Ovary (tissue), 9 donors: ENCODE measurements around the gene CTNNA3. TPM values are rescaled to one million over a fixed set of nuclear protein-coding genes. Genes with fewer than 3 reads are reported as not detected.

Experiments used
- DNase-seq, 5 donors: peaks; one replicate each; pipeline ENCODE4 v3.0.0-alpha.2; 2019 to 2020
- H3K27ac ChIP-seq, 2 donors: fragments of 200-600 bp; one replicate each; pipeline versions ENCODE4 v1.5.1 to v1.8.0; 2019 to 2022
- H3K27me3 ChIP-seq: fragments of 200-600 bp; one replicate; pipeline ENCODE4 v1.8.0; 2022
- H3K36me3 ChIP-seq: fragments of 200-600 bp; sonication (generic); one replicate; pipeline ENCODE4 v1.5.1; 2019
- H3K4me1 ChIP-seq: one replicate; pipeline ENCODE4 v1.8.1; 2013; ENCODE audit warnings: mild to moderate bottlenecking, moderate library complexity; ENCODE audit not compliant: insufficient read depth
- H3K4me3 ChIP-seq: fragments of 200-600 bp; sonication (generic); one replicate; pipeline ENCODE4 v1.5.1; 2017
- H3K9me3 ChIP-seq, 2 donors: fragments of 200-600 bp in 1 of 2; sonication (generic) in 1 of 2; one replicate each; pipeline versions ENCODE4 v1.5.1 to v1.8.1; 2013 to 2019; ENCODE audit warnings: mild to moderate bottlenecking in 1 of 2, moderate library complexity in 1 of 2
- EP300 ChIP-seq: sonication (generic); formaldehyde crosslinking; IDR thresholded peaks from one replicate; pipeline ENCODE4 v1.6.1; 2017; ENCODE audit warnings: antibody characterized with exemption
- POLR2A ChIP-seq: fragments of 450-650 bp; IDR thresholded peaks from one replicate; pipeline ENCODE4 v1.6.1; 2017; ENCODE audit warnings: antibody characterized with exemption, mild to moderate bottlenecking, moderate library complexity
- WGBS, 3 donors: extraction: QIAGEN DNeasy Blood & Tissue Kit in 1 of 3; methylation state at CpG; one replicate each; pipeline versions ENCODE4 v1.1.5 to v1.1.7; 2013 to 2017; 5-methylcytosine and 5-hydroxymethylcytosine counted together
- intact Hi-C, 4 donors: fragments of 100-400 bp; cut with DNase I; formaldehyde crosslinking; loops; one replicate each; pipeline versions ENCODE4 v1.11.0 to v1.15.1; 2022 to 2023
- polyA plus RNA-seq, 2 donors: library from polyadenylated mRNA; stranded (reverse); fragments of 200-250 nt in 1 of 2; fragments of 350-450 nt in 1 of 2; fragmentation: Illumina TruSeq in 1 of 2; extraction: RNeasy Lipid Tissue Mini Kit (QIAGEN cat#74804) in 1 of 2; gene quantifications; one replicate each; pipeline ENCODE4 v1.2.3, GENCODE V29; 2013 to 2014
- total RNA-seq, 7 donors: library from RNA; depleted of rRNA in 2 of 7; stranded (reverse); fragments of >200 nt in 2 of 7; fragmentation: NEBNext Ultra II Directional in 3 of 7; extraction: Animal tissue kit (Norgen Biotek cat#: 25700) in 3 of 7; gene quantifications; one replicate each; pipeline versions ENCODE4 v1.1.0 to v1.2.4, GENCODE V29; 2016 to 2023
- TF ChIP-seq, protein P1 (sequence below), 3 donors: fragments of 450-650 bp in 2 of 3; fragments of 200-600 bp in 1 of 3; IDR thresholded peaks; one replicate each; pipeline versions ENCODE4 v1.5.1 to v1.8.0; 2016 to 2022; ENCODE audit warnings: antibody characterized with exemption in 3 of 3, mild to moderate bottlenecking in 1 of 3
- donor health status: DM: no; HTN: no; CAD: no; lungs with moderate emphysema.
- donor health status: DM: no; HTN: no; CAD: no.
- donor health status: Bipolar disorder and iron deficiency.
- donor health status: DM: yes; HTN: yes; CAD: no.
- donor health status: DM: no; HTN: no; CAD: no.
- donor health status: DM: yes; HTN: yes; CAD: no.

CTNNA3 gene
- total and polyA plus RNA-seq, 9 donors, result 1.9 to 9.7 (median 4.0) TPM

DNA sequence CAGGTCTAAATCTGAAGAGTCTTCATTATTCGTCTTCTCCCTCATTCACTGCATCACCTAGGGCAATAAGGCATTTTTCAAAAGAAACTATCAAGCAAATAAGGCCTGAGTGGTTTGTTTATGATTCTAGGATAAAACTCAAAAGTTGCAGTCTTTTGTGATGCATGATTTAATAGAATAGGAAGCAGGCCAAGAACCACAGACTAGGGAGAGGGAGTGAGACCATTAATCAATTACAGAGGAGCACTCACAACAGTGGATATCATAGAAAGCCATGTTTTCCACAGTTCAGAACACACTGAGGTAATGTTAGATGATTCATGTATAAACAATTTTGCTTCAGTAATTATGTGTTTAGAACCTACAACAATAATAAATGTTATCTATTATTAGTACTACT is 858.0 kb downstream of the CTNNA3 start:
- TF ChIP-seq, protein P1, sequence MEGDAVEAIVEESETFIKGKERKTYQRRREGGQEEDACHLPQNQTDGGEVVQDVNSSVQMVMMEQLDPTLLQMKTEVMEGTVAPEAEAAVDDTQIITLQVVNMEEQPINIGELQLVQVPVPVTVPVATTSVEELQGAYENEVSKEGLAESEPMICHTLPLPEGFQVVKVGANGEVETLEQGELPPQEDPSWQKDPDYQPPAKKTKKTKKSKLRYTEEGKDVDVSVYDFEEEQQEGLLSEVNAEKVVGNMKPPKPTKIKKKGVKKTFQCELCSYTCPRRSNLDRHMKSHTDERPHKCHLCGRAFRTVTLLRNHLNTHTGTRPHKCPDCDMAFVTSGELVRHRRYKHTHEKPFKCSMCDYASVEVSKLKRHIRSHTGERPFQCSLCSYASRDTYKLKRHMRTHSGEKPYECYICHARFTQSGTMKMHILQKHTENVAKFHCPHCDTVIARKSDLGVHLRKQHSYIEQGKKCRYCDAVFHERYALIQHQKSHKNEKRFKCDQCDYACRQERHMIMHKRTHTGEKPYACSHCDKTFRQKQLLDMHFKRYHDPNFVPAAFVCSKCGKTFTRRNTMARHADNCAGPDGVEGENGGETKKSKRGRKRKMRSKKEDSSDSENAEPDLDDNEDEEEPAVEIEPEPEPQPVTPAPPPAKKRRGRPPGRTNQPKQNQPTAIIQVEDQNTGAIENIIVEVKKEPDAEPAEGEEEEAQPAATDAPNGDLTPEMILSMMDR (IDR thresholded peaks at IDR 0.05), result no peak
- TF ChIP-seq EP300, result no peak
- no peak for TF ChIP-seq POLR2A
- no peaks in the 10 kb centered on the region for H3K36me3 ChIP-seq
- intact Hi-C loops, result no loop called here

DNA sequence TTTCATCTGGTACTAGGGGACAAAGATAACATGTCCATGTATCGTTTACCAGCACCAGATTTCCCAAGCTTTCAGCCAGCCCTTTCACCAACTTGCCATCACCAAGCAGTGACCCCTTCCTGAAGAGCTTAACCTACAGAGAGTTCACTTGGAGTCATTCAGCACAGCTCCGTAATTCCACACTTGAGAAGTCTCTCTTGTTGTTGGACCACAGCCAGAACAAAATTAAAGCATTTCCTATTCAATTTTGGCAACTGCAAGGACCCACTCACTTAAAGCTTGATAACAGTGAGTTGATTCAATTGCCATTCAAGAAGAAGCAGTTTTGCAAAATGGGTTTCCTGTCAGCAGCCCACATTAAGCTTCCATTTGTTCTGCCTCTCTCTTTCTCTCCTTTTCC is 858.7 kb downstream of the CTNNA3 start:
- 40 to 50% (median 46%) methylated on average over 2 of the region's 2 CpGs for WGBS, 3 donors

More for the DNA sequence above, 858.0 kb downstream of the CTNNA3 start:
- DNase-seq, result no peak
- Histone ChIP-seq H3K27ac (no peak overlapping the region), H3K9me3 (no peaks in the 10 kb centered on the region), H3K27me3 (no peaks in the 10 kb centered on the region), H3K4me3 (no peak overlapping the region), H3K4me1 (no peaks in the 10 kb centered on the region)
- 74 to 81% (median 78%) methylated on average over 1 of the region's 1 CpG for WGBS, 3 donors

DNA sequence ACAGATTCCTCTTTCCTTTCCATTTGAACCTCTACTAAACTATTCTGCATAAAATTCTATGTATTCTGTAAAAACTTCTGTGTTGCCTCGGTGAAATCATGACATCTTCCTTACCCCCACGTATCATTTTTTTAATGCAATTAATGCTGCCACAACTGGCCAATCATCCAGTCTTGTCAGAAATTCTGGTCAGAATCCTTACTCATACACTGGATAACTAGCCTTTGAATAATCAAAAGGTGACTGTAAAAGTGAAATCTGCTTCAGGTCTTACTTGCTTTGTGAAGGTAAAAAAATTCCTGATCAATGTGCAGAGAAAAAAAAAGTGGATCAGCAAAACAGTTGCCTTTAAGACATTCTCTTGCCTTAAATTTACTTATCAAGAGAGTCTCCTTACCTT is 859.2 kb downstream of the CTNNA3 start:
- H3K27ac ChIP-seq, result no peak overlapping the region
- intact Hi-C loops, result no loop called here
- no peaks in the 10 kb centered on the region for H3K9me3 ChIP-seq
- no peaks in the 10 kb centered on the region for H3K27me3 ChIP-seq
- no peak for TF ChIP-seq EP300
- TF ChIP-seq POLR2A, result no peak
- TF ChIP-seq, protein P1 (IDR thresholded peaks at IDR 0.05), result no peak
- H3K36me3 ChIP-seq, result no peaks in the 10 kb centered on the region
- H3K4me1 ChIP-seq, result no peaks in the 10 kb centered on the region
- WGBS, 3 donors, result 77 to 78% (median 78%) methylated on average over 2 of the region's 2 CpGs
- H3K4me3 ChIP-seq, result no peak overlapping the region
- no peak for DNase-seq

More for the DNA sequence above, 858.7 kb downstream of the CTNNA3 start:
- H3K36me3 ChIP-seq, result no peaks in the 10 kb centered on the region
- no peaks in the 10 kb centered on the region for H3K4me1 ChIP-seq
- TF ChIP-seq EP300 (no peak), POLR2A (no peak)
- TF ChIP-seq, protein P1 (IDR thresholded peaks at IDR 0.05), result no peak
- no peaks in the 10 kb centered on the region for H3K9me3 ChIP-seq
- intact Hi-C loops, result no loop called here
- no peaks in the 10 kb centered on the region for H3K27me3 ChIP-seq
- no peak overlapping the region for H3K27ac ChIP-seq
- no peak overlapping the region for H3K4me3 ChIP-seq
- DNase-seq, result no peak

DNA sequence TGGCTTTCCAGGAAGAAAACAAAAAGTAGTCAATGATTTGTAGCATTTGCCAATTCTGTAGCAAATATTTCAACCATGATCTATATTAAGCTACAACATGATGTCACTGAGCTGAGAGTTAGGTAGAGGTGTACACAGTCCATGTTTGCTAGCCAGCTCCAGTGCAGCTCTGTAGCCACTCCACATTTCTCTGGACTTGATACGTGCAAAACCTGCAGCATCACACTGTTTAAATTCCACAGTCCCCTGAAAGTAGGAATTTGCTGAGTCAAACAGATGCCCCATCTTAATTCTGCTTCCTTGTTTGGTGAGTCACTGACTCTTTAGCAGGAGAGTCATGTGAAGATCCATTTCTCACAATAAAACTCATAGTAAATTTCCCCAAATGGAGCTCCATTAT is 859.9 kb downstream of the CTNNA3 start:
- intact Hi-C loops, result no loop called here
- TF ChIP-seq EP300, result no peak
- TF ChIP-seq POLR2A, result no peak
- TF ChIP-seq, protein P1 (IDR thresholded peaks at IDR 0.05), result no peak
- H3K4me3 ChIP-seq, result no peak overlapping the region
- no peak overlapping the region for H3K27ac ChIP-seq
- no peaks in the 10 kb centered on the region for H3K27me3 ChIP-seq
- no peak for DNase-seq
- WGBS, 3 donors, result 32 to 52% (median 52%) methylated on average over 1 of the region's 1 CpG
- no peaks in the 10 kb centered on the region for H3K4me1 ChIP-seq
- H3K9me3 ChIP-seq, result no peaks in the 10 kb centered on the region
- no peaks in the 10 kb centered on the region for H3K36me3 ChIP-seq

DNA sequence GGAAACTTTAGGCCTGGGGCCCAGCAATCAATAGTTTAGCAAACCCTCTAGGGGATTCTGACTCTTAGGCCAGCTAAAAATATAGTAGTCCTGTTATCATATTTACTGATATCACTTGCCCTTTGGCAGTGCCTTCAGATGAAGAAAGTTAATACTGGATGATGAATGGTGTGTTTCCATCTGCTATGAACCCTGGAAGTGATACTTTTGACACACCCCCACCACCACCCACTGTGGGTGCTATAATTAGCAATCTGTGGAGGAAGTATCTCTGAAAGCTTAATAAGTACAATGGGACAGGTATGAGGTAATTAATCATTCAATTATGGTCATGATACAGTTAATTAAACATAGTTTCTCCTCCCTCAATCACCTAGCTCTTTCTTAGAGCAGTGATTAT is 860.6 kb downstream of the CTNNA3 start:
- DNase-seq, result no peak
- intact Hi-C loops, result no loop called here
- Histone ChIP-seq H3K4me1 (no peaks in the 10 kb centered on the region), H3K9me3 (no peaks in the 10 kb centered on the region), H3K36me3 (no peaks in the 10 kb centered on the region), H3K27me3 (no peaks in the 10 kb centered on the region), H3K4me3 (no peak overlapping the region), H3K27ac (no peak overlapping the region)
- TF ChIP-seq, protein P1 (IDR thresholded peaks at IDR 0.05), result no peak
- no peak for TF ChIP-seq EP300
- no peak for TF ChIP-seq POLR2A
